ENCODE results near the gene SCRN2. TPM values are rescaled to one million over a fixed set of nuclear protein-coding genes. Genes with fewer than 3 reads are reported as not detected.

Gene SCRN2
- total RNA-seq, 4 donors from 2014 or later: 13.9 to 24.8 (median 17.8) TPM

GRCh38 chr17:47819475-47819874 is 21.6 kb downstream of the SCRN2 start:
- H3K27me3 ChIP-seq: no peaks in the 10 kb centered on the region
- H3K27ac ChIP-seq: no peak overlapping the region
- H3K4me3 ChIP-seq: no peak overlapping the region
- no peak for DNase-seq
- intact Hi-C loops (cut with DNase I): no loop called here
- H3K9me3 ChIP-seq: no peaks in the 10 kb centered on the region
- no peak for TF ChIP-seq POLR2A (IDR thresholded peaks at IDR 0.05)
- peaks cover 16 to 70% (median 24%) of the 10 kb centered on the region in 3 donors for H3K36me3 ChIP-seq
- H3K4me1 ChIP-seq: peaks cover 20 to 30% (median 21%) of the 10 kb centered on the region in 3 donors
- WGBS, 2 donors: 86 to 92% methylated on average over 2 to 5 of the region's 10 CpGs

GRCh38 chr17:47818002-47818695 is 22.9 kb downstream of the SCRN2 start:
- intact Hi-C loops (cut with DNase I): no loop called here
- H3K9me3 ChIP-seq: no peaks in the 10 kb centered on the region
- no peak for DNase-seq
- no peak overlapping the region for H3K27ac ChIP-seq
- peaks cover 5 to 70% (median 20%) of the 10 kb centered on the region in 3 donors for H3K36me3 ChIP-seq
- no peak for TF ChIP-seq POLR2A (IDR thresholded peaks at IDR 0.05)
- TF ChIP-seq, protein P1, sequence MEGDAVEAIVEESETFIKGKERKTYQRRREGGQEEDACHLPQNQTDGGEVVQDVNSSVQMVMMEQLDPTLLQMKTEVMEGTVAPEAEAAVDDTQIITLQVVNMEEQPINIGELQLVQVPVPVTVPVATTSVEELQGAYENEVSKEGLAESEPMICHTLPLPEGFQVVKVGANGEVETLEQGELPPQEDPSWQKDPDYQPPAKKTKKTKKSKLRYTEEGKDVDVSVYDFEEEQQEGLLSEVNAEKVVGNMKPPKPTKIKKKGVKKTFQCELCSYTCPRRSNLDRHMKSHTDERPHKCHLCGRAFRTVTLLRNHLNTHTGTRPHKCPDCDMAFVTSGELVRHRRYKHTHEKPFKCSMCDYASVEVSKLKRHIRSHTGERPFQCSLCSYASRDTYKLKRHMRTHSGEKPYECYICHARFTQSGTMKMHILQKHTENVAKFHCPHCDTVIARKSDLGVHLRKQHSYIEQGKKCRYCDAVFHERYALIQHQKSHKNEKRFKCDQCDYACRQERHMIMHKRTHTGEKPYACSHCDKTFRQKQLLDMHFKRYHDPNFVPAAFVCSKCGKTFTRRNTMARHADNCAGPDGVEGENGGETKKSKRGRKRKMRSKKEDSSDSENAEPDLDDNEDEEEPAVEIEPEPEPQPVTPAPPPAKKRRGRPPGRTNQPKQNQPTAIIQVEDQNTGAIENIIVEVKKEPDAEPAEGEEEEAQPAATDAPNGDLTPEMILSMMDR (IDR thresholded peaks at IDR 0.05): no peak
- H3K4me1 ChIP-seq: peaks cover 20 to 30% (median 21%) of the 10 kb centered on the region in 3 donors
- no peak overlapping the region for H3K4me3 ChIP-seq
- H3K27me3 ChIP-seq: no peaks in the 10 kb centered on the region
- WGBS, 2 donors: 67 to 80% methylated on average over 1 of the region's 11 CpGs

DNA sequence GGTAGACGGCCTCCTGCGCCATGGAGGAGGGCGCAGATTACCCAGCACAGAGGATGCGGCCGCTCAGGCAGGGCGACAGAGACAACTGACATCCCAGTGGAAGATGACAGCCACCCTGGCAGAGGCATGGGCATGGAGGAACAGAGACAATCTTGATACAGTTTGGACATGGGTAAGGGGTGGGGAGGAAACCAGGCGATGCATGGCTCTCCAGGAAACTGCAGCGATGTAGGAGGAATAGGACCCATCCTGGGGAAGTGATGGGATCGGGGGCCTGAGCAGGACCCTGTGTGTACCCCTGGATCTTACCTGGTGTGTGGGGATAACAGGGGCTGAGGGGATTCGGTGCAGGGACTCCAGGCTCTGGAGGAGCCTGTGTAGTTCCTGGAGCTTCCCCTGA is 24.1 kb downstream of the SCRN2 start:
- no peak for DNase-seq
- WGBS, 2 donors: 91 to 97% methylated on average over 10 of the region's 10 CpGs
- no peak overlapping the region for H3K27ac ChIP-seq
- TF ChIP-seq, protein P1 (IDR thresholded peaks at IDR 0.05): no peak
- TF ChIP-seq POLR2A (IDR thresholded peaks at IDR 0.05): no peak
- H3K9me3 ChIP-seq: no peaks in the 10 kb centered on the region
- no peak overlapping the region for H3K4me3 ChIP-seq
- H3K36me3 ChIP-seq: peaks cover 5 to 78% (median 20%) of the 10 kb centered on the region in 3 donors
- peaks cover 15 to 22% (median 19%) of the 10 kb centered on the region in 3 donors for H3K4me1 ChIP-seq
- no peaks in the 10 kb centered on the region for H3K27me3 ChIP-seq
- intact Hi-C loops (cut with DNase I): no loop called here

- Histone ChIP-seq H3K4me1 (peaks cover 12 to 18% (median 13%) of the 10 kb centered on the region in 3 donors), H3K36me3 (peaks cover 5 to 85% (median 20%) of the 10 kb centered on the region in 3 donors), H3K27me3 (no peaks in the 10 kb centered on the region), H3K27ac (no peak overlapping the region), H3K9me3 (no peaks in the 10 kb centered on the region), H3K4me3 (no peak overlapping the region)
- 84% methylated on average over 6 of the region's 21 CpGs; no CpG with 5 or more reads in 1 of the 2 donors for WGBS, 2 donors
- intact Hi-C loops (cut with DNase I): no loop called here
- DNase-seq: no peak
- TF ChIP-seq, protein P1 (IDR thresholded peaks at IDR 0.05): no peak
- no peak for TF ChIP-seq POLR2A (IDR thresholded peaks at IDR 0.05)
Observed at GRCh38 chr17:47816111-47816735, 24.9 kb downstream of the SCRN2 start.

GRCh38 chr17:47815106-47815918 is 25.8 kb downstream of the SCRN2 start:
- 94 to 99% methylated on average over 14 to 21 of the region's 21 CpGs for WGBS, 2 donors
- no peaks in the 10 kb centered on the region for H3K9me3 ChIP-seq
- H3K4me3 ChIP-seq: no peak overlapping the region
- intact Hi-C loops (cut with DNase I): no loop called here
- DNase-seq: no peak
- no peak overlapping the region for H3K27ac ChIP-seq
- peaks cover 3 to 18% (median 11%) of the 10 kb centered on the region in 3 donors for H3K4me1 ChIP-seq
- H3K36me3 ChIP-seq: peaks cover 5 to 91% (median 20%) of the 10 kb centered on the region in 3 donors
- no peaks in the 10 kb centered on the region for H3K27me3 ChIP-seq
- TF ChIP-seq POLR2A (IDR thresholded peaks at IDR 0.05): no peak
- TF ChIP-seq, protein P1 (IDR thresholded peaks at IDR 0.05): no peak
